ENCODE measurements around the gene PARD3.

- TF ChIP-seq CTCF (IDR thresholded peaks at IDR 0.05) (no peak), POLR2A (IDR thresholded peaks at IDR 0.05) (no peak)
Measured at GRCh38 chr10:34737772-34738169, 77.3 kb downstream of the PARD3 start.
